ENCODE results near the gene HOXB3.
"Not testable (repeated sequence)": the region's sequence is repeated elsewhere in the genome, so short reads cannot be mapped to it uniquely, and the experiment has no call there.

Gene HOXB3

DNA sequence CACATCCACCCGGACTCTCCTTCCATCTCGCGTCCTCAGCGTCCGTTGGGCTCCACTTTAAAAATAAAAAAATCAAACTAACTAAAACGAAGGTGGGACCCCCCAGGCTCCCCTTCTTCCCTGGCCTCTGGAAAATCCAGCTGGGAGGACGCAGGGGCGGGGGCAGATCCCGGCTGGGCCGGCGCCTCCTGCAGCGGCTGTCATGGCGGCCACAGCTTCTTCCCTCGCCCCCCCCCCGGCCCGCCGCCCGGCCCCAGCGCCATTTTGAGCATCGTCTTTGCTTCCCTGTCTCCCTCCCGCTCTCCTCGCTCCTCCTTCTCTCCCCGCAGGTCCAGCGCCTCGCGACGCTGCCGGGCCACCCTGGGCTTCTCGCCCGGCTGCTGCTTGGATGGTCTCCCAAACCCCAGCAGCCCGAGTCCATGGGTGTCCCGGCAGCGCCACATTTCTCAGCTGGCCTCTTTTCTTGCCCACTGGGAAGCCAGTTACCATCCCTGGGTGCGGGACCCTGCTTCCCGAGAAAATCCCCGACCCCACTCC is 48.4 kb downstream of the HOXB3 start:
- DNase-seq = peak; percentile 49

DNA sequence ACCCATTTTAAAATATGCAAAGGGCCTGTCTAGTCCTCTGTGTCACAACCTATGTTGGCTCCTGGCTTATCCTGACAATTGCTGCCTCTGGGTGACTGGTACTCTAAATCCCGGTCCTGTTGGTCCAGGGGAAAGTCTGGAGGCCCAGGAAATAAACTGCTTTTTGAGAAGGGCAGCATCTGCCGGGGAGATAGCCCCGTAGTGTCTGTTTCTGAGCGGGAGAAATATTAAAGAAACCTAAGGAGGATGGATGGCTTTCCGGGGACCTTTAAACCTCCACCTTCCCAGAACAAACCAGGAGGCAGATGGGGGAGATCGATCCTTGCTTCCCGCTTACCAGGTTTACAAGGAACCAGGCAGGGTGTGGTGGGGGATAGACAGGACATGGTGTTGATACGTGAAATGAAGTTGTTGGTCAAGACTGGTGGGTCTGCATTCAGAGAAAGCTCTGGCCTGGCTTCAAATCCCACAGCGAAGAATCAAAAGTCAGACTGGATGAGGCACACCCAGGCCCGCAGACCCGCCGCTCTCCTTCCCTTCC is 48.9 kb downstream of the HOXB3 start:
- no peak for DNase-seq

DNA sequence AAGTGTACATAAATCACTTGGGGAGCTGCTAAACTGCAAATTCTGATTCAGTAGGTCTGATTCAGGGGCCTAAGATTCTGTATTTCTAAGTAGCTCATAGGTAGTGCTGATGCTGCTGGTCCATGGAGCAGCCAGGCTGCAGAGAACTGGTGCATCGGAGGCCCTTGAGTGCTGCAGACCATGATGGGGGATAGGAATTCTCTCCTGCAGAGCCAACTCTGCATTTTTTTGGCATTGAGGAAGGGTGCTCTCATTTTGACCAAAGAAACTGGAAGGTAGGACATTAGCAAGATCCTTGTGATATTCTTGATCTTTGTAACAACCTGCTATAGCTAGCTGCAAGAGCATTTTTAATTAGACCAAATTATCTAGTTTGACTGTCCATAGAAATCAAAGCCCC is 49.8 kb downstream of the HOXB3 start:
- no peak for DNase-seq

DNA sequence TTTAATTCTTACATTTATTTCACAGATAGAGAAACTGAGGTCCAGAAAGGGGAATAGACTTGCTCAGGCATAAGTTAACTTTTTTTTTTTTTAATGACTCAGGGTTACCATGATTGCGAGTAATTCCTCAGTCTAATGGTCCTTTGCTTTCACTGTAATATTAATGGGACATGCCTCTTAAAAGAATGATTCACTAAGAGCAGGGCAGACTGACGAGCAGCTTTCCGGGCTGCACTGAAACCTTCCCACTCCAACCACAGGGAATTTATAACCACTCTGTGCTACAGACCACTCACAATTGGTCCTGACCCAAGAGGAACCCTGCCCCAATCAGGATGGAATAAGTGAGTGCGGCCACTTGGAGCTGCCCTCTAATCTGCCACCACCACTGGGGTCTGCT is 50.9 kb downstream of the HOXB3 start:
- no peak for DNase-seq

DNA sequence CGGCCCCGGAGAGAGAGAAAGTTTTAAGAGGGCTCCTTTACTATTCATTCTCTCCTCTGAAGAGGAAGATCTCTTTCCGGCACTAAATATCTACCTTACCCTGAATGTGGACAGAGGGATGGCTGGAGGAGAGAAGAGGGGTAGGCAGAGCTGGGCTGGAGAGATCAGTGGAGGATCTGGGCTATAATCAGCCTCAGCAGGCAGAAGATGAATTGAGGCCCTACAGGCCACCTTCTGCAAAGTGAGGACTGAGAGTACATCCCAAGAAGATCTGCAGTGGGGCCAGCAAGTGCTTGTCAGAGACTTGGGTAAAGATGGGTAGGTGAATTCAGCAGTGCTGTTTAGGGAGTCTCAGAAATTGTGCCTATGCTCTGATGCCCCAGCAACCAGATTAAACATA is 52.7 kb downstream of the HOXB3 start:
- no peak for DNase-seq

DNA sequence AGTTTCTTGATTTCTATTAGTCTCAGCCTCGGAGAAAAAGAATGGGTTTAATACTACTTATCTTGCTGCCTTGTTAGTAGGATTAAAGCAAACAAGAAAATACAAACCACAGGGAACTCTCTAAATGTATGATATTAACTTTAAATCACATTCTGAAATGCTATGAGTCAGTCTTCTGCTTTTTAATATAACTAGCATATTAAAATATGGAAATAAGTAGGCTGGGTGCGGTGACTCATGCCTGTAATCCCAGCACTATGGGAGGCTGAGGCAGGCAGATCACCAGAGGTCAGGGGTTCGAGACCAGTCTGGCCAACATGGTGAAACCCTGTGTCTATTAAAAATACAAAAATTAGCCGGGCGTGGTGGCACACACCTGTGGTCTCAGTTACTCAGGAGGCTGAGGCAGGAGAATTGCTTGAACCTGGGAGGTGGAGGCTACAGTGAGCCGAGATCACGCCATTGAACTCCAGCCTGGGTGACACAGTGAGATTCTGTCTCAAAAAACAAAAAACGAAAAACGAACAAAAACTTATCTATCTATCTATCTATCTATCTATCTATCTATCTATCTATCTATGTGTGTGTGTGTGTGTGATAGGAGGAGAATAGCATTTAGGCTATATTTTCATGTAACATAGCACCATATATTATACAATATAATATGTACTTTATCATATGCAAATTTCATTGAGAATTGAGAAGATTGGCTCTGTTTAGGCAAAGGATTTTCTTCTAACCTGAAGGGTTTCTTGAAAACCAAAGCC is 54.1 kb downstream of the HOXB3 start:
- DNase-seq = not testable (repeated sequence)

DNA sequence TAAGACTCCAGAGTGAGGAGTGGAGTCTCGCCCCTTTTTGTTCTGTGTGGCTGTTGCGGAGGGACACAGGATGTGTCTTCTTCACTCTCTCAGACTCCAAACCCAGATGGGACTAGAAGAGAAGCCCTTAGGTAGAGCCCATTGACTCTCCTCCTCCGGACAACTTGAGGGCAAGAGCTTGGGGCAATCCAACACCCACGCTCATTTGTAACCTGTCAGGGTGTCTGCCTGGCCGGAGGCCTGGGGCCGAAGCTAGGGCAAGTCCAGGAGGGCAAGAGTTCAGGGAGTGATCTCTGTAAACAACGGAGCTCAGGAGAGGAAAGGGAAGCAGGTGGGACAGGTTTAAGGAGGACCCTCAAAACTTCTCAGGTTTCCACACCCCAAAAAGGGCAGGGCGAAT is 57.8 kb downstream of the HOXB3 start:
- no peak for DNase-seq

DNA sequence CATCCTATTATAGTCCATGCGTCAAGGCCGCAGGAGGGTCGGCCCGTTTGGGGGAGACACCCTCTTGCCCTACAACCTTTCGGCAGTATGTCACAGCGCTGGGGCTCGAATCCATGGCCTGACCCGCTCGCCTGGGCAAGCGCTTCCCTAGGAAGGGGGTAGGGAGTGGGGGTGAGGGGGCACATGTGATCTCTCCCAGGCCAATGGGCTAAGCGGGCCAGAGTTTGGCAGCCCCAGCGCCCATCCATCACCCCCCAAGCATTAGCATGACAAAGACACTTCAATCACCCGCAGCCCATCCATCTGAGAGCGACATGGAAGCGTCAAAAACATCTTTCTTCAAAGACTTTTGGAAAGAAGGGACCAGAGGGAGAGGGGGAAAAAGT is 59.2 kb downstream of the HOXB3 start, which contains the start of gene HOXB1:
Gene HOXB1 (minus strand): TSS at position 125 of the 386 bp plus-strand sequence. CDS start 107 bp downstream, at position 18.
- no peak for DNase-seq

DNA sequence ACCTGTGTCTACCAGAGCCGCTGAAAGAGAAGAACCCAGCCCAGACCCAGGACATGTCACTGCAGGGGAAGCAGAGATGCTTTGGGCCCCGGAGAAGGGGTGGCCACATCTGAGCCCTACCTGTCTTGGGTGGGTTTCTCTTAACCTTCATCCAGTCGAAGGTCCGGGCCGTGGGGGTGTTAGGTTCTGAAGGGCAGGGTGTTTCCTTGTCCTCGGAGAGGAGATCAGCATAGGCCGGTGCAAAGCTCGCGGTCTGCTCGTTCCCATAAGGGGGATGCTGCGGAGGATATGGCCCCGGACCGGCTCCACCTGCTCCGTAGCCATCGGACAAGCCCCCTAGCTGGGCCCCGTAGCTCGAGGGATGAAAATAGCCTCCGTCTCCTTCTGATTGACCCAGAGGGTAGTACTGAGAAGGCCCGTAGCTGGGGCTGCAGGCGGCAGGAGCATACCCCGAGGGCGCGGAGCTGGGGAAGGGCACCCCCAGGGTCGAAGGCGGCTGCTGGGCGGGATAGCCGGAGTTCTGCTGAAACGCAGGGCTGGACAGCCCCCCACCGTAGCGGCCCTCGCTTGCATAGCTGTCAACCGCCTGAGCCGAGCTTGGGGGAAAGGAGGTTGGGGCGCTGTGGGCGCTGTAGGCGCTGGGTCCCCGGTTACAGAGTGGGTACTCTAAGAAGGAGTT is 59.7 kb downstream of the HOXB3 start:
- DNase-seq = no peak

DNA sequence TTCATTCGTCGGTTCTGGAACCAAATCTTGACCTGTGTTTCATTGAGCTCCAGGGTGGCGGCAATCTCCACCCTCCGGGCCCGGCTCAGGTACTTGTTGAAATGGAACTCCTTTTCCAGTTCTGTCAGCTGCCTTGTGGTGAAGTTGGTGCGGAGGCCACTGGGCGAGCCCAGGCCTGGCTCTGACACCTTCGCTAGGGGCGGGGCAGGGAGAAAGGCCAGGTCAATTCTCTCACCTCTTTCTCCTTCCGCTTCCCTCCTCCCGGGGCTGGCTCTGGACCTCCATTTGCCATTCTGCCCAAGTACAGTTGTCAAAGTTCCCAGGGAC is 60.4 kb downstream of the HOXB3 start:
- DNase-seq = no peak

DNA sequence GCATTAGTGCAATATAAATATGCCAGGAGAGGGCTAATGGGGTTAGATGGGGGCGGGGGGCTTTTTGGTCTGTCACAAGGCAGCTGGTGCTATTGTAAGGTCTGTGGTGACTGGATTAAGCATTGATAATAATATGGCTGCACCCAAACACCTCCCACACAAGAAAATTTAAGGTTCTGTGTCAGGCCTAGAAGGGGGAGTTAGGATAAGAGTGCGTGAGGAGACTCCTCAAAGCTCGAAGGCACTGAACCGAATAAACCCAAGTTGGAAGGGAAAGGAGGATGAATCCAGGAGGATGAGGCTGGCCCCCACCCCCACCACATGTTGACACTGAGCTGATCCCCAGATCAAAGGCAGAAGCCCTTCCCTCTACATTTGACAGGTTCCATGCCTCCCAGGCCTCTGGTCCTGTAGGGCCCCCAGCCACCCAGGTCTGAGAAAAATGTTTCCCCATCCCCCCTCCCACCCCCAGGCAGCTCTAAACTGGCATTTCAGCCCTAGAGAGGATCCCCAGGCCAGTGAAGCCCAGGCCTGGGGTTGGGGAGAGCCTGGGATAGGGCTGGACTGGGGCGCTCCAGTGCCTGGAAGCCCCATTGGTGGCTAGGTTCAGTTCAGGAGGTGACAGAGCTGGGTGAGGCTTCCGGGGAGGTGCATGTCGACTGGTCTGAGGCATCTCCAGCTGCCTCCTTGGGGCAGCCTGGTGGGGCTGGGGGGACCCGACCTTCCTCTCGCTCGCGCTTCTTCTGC is 60.9 kb downstream of the HOXB3 start:
- DNase-seq = no peak

DNA sequence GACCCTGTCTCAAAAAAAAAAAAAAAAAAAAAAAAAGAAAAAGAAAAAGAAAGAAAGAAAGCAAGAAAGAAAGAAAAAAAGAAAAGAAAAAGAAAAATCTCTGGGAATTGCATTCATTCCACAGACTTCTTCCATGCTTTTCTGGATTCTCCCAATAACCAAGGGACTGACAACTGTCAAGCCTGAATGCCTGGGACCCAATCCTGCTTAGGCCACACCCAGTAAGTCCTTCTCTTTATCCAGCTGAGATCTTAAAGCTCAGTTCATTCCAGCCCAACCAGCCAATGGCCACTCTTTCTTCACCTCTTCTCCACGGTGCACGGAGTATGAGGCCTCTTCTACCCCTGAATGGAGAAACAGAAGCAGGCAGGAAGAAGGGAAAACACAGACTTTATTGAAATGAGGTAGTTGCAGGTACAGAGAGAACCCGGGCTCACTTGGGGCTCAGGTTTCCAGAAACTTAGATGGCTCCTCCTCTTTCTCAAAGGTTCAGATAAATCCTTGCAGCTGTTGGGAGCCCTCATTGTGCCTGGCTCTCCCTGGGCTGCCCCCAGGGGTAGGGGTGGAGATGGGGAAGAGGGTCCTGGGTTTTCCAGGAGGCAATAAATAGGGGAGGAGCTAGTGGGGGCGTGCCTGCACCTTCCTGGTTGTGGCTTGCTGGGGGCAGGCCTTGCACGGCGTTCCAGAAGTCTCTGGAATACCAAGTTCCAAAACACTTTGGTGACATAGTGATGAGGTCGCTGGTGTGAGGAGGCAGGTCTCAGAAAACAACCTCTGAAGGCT is 61.7 kb downstream of the HOXB3 start:
- DNase-seq = no peak

DNA sequence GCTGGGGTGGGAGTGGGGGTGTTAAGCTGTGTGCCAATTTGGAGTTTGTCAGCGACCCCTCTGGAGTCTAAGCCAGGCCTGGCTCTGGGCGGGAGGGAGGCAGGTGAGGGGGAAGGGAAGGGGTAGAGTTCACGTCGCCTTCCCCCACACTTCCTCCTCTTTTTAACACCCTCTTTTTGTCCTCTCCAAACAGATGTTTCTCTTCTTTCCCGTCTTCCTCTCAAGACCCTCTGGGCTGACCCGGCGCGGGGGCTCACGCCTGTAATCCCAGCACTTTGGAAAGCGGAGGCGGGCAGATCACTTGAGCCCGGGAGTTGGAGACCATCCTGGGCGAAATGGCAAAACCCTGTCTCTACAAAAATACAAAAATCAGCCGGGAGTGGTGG is 62.5 kb downstream of the HOXB3 start:
- no peak for DNase-seq

DNA sequence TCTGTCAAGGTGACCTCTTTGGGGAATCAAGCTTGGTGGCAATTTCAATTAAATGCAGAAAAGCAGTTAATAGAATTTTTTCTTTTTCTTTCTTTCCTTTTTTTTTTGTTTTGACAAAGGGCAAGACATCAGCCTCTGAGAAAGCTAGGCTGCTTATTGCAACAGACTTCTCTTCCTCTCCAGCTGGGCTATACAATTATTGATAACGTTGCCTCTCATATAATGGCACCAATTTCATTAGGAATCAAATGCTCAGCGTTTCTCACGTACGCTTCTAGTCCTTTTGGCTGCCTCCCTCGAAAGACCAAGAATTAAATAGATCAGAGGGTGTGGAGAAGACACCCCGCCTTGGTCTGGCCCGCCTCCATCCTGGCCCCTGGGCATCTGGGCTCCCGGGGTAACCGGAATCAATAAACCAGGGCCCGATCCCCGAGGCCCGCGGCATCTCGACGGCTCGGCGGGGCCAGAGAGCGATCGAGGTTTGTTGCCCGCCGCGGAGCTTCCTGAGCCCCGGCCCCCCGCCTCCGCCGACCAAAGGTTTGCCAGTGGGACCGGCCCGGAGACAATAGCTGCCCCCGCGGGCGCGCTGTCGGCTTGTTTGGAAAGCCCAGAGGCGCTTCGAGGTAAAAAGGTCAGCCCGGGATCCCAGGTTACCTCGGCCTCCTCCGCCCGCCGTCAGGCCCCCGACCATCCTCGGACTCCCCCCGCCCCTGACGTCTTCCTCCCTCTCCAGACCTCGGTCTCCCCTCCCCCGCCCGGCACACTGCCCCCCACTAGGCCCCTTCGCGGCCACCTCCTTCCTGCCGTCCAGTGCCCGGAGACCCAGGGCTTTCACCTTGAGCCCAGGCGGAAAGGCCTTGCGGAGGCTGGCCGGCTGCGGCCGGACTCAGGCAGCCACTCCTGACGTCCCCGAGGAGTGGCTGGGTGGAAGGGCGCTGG is 63.2 kb downstream of the HOXB3 start:
- DNase-seq = no peak

DNA sequence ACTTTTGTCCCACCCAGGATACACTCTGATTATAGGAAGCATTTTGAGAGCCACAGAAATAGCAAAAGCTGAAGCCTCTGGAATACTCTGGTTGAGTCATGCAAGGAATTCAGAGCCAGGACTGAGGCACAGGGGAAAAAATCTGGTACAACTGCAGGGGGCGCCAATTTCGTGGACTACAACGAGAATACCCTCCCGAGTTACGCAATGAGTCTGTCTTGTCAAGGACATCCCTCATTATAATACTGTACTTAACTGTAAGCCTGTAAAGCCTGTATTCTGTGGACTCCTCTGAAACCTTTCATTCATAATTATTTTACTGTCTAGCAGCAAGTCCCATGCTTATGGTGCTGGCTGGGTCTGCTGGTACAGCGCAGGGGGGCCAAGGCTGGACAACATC is 67.0 kb downstream of the HOXB3 start:
- no peak for DNase-seq

DNA sequence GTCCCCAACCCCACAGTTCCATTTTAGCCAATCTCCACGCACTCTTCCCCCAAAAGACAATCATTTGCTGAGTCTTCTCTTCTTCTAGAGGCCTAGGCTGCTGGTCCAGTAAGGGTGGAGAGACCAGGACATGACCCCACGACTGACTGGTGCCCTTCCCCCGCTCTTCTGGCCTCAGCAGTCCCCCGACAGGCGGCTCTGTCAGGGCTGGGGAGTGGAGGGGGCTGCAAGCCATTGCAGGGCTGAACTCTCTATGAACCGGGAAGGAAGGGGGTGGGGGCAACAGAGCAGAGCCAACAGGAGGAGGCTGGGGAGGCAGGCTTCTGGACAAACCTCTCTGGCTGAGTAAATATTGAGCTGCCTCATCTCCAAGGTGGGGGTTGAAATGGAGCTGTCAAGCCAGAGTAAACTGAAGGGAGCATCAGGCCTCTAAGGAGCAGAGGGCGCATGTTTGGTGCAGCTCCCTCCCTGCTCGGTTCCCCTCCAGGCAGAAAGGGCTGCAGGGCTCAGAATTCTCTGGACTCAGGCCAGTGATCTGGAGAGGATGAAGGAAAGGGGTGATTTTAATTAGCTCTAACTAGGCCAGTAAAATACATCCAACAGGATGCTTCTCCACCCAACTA is 67.9 kb downstream of the HOXB3 start:
- DNase-seq = no peak

DNA sequence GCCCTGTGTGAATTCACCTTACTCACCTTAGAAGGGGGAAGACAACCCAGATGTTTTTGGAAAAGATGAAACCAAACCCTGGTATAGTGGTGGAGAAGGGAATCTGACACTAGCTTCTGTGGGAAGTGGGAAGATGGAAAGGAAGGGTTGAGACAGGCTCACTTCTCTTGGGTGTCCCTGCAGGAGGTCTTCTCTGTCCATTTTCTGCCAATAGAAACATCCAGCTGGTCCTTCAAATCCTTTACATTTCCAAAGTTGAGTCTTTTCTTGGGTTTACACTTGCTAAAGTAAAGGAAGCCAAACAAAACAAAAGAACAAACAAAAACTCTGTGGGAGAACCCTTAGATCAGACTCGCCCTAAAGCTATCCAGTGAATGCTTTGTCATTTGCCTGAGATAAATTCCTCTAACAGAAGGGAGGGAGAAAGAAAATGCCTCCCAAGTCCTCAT is 69.4 kb downstream of the HOXB3 start:
- no peak for DNase-seq

DNA sequence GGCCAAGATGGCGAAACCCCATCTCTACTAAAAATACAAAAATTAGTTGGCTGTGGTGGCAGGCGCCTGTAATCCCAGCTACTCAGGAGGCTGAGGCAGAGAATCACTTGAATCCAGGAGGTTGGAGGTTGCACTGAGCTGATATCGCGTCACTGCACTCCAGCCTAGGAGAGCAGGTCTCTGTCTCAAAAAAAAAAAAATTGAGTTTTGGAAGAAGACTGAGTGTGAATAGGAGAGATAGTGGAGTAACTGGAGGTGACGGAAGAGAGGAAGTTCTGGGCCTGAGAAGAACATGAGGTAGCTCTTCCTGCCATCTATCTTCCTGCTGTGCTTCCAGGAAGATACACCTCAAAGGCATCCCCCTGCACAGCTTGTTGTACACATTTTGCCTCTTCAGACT is 70.6 kb downstream of the HOXB3 start:
- DNase-seq = no peak

DNA sequence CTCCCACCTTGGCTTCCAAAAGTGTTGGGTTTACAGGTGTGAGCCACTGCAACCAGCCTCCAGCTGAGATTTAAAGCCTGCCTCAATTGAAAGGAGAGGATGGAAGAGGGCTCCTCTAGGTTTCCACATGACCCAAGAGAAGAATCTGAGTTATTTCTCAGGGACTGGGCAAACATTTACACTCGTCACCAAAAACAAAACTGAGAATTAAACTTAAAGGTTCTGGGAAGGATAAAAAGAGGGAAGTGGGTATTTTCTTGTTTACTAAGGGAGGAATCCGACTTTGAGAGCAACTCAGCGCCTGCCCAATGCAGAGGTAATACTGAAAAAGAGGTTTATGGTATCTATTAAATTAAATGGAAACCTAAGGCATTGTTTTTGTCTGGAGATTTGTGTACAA is 72.6 kb downstream of the HOXB3 start:
- DNase-seq = no peak

DNA sequence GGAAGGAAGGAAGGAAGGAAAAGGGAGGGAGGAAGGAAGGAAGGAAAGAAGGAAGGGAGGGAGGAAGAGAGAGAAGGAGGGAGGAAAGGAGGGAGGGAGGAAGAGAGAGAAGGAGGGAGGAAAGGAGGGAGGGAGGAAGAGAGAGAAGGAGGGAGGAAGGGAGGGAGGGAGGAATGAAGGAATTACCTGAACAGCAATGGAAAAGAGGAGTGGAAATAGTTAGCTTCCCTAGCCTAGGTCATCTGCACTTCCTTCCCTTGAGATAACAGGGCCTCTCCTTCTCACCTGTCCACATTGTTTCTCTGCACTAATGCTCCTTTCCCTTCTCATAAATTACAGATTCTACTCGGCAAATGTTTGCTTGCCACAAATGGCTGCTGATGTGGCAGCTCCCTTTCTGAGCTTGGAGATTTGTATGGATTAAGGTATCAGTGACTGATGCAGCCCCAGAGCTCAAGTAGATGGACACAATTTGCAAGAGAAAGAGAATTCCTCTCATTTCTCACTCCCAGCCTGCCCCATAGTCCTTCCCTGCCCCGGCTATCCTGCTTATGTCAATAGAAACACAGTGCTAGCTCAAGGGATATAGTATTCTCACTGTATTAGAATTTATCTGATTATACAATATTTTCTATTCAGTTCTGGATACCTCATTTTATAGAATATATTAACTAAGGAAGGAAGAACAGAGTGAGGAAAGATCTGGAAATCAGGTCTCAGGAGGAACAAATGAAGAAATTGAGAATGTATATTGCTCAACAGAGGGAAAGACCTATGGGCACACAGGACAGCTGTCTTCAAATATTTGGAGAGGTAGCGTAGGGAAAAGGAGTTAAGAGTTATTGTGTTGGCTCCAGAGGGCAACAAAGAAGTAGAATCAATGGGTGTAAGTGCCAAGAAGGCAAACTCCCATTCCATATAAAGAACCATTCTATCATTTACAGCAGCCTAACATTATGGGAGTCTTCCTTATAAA is 73.8 kb downstream of the HOXB3 start:
- DNase-seq = no peak

Data from activated naive CD4-positive, alpha-beta T cell treated with anti-CD3 and anti-CD28 coated beads, Interleukin-2, amount 50 U/mL, for 16 hours (primary cell).